DND-41 (cell line): ENCODE data around the gene CCDC63.

Source experiments
- CTCF ChIP-seq: IDR thresholded peaks from 2 replicates; pipeline ENCODE4 v1.5.1; 2012; ENCODE audit warnings: borderline replicate concordance, low read length, moderate library complexity, mild to moderate bottlenecking; ENCODE audit not compliant: poor library complexity, severe bottlenecking; ENCODE audit errors: extremely low read depth
- EZH2 ChIP-seq: IDR thresholded peaks from 3 replicates; pipeline ENCODE4 v1.6.1; 2012; ENCODE audit warnings: borderline replicate concordance, low read depth, mild to moderate bottlenecking, moderate library complexity, low read length, inconsistent platforms; ENCODE audit not compliant: severe bottlenecking

GRCh38 chr12:110934093-110934852 is 87.5 kb downstream of the CCDC63 start:
- TF ChIP-seq EZH2 (no peak), CTCF (no peak)
